AG04450 (cell line): ENCODE results near the gene KCNK7. TPM values are rescaled to one million over a fixed set of nuclear protein-coding genes. Genes with fewer than 3 reads are reported as not detected.

ENCODE experiments used
- CTCF ChIA-PET: fragments of 300-600, 350-600 bp; formaldehyde crosslinking; extraction: SDS; loops from one replicate; lab custom pipeline; 2022; ENCODE audit warnings: antibody characterized with exemption, inconsistent platforms; lab: Charles Lee
- POLR2A ChIA-PET: fragments of 350-600 bp; formaldehyde crosslinking; extraction: SDS; loops from one replicate; lab custom pipeline; 2021; ENCODE audit warnings: antibody characterized with exemption, inconsistent platforms; lab: Yijun Ruan, JAX
- DNase-seq: peaks from one replicate; pipeline ENCODE4 v3.0.0-alpha.2; 2011; ENCODE audit warnings: low read depth, low spot score
- H3K27ac ChIP-seq: one replicate; pipeline ENCODE4 v1.5.1; 2012; ENCODE audit warnings: low read depth, low read length, control low read depth
- H3K27me3 ChIP-seq: one replicate; pipeline ENCODE4 v1.6.0; 2012; ENCODE audit warnings: low read length; ENCODE audit not compliant: control insufficient read depth, insufficient read depth
- H3K4me3 ChIP-seq: 2 replicates; pipeline ENCODE4 v1.5.1; 2011; ENCODE audit warnings: mild to moderate bottlenecking, low read depth, low read length, control low read depth
- H3K9me3 ChIP-seq: 2 replicates; pipeline ENCODE4 v1.5.1; 2012; ENCODE audit warnings: low read length; ENCODE audit not compliant: control insufficient read depth, insufficient read depth
- polyA plus RNA-seq: library from polyadenylated mRNA; depleted of rRNA; stranded (reverse); fragments of >200 nt; gene quantifications from 2 replicates; pipeline ENCODE4 v1.2.3, GENCODE V29; 2011
- TF ChIP-seq, protein P1 (sequence below): IDR thresholded peaks from 2 replicates; pipeline ENCODE4 v1.5.1; 2011; ENCODE audit warnings: low read depth, low read length, control low read depth, inconsistent platforms

Gene KCNK7
- polyA plus RNA-seq, 1 experiment = not detected

GRCh38 chr11:65590240-65590738, 5.3 kb downstream of the KCNK7 start:
- no peaks in the 10 kb centered on the region for H3K27me3 ChIP-seq
- DNase-seq = peak; percentile 57
- H3K27ac ChIP-seq = no peak overlapping the region
- CTCF ChIA-PET = interaction anchor here (1.0 to 1.5 kb wide), 3 partner anchors 12 to 50 kb away, joined by 3 to 5 read pairs (median 5); no protein-coding TSS in a partner anchor
- TF ChIP-seq, protein P1, sequence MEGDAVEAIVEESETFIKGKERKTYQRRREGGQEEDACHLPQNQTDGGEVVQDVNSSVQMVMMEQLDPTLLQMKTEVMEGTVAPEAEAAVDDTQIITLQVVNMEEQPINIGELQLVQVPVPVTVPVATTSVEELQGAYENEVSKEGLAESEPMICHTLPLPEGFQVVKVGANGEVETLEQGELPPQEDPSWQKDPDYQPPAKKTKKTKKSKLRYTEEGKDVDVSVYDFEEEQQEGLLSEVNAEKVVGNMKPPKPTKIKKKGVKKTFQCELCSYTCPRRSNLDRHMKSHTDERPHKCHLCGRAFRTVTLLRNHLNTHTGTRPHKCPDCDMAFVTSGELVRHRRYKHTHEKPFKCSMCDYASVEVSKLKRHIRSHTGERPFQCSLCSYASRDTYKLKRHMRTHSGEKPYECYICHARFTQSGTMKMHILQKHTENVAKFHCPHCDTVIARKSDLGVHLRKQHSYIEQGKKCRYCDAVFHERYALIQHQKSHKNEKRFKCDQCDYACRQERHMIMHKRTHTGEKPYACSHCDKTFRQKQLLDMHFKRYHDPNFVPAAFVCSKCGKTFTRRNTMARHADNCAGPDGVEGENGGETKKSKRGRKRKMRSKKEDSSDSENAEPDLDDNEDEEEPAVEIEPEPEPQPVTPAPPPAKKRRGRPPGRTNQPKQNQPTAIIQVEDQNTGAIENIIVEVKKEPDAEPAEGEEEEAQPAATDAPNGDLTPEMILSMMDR = no peak
- no peak overlapping the region for H3K4me3 ChIP-seq
- POLR2A ChIA-PET = interaction anchor here (0.7 to 1.1 kb wide), 2 partner anchors 63 to 177 kb away, joined by 3 to 4 read pairs; no protein-coding TSS in a partner anchor
- no peaks in the 10 kb centered on the region for H3K9me3 ChIP-seq

- no peak overlapping the region for H3K27ac ChIP-seq
- ChIA-PET POLR2A (interaction anchor here (0.7 to 1.1 kb wide), 2 partner anchors 64 to 177 kb away, joined by 3 to 4 read pairs; no protein-coding TSS in a partner anchor), CTCF (interaction anchor here (1.0 to 1.5 kb wide), 3 partner anchors 12 to 49 kb away, joined by 3 to 5 read pairs (median 5); no protein-coding TSS in a partner anchor)
- H3K27me3 ChIP-seq = no peaks in the 10 kb centered on the region
- DNase-seq = no peak
- TF ChIP-seq, protein P1 = no peak
- no peak overlapping the region for H3K4me3 ChIP-seq
- no peaks in the 10 kb centered on the region for H3K9me3 ChIP-seq
These were observed 6.0 kb downstream of the KCNK7 start for GRCh38 chr11:65589444-65590239.

DNA sequence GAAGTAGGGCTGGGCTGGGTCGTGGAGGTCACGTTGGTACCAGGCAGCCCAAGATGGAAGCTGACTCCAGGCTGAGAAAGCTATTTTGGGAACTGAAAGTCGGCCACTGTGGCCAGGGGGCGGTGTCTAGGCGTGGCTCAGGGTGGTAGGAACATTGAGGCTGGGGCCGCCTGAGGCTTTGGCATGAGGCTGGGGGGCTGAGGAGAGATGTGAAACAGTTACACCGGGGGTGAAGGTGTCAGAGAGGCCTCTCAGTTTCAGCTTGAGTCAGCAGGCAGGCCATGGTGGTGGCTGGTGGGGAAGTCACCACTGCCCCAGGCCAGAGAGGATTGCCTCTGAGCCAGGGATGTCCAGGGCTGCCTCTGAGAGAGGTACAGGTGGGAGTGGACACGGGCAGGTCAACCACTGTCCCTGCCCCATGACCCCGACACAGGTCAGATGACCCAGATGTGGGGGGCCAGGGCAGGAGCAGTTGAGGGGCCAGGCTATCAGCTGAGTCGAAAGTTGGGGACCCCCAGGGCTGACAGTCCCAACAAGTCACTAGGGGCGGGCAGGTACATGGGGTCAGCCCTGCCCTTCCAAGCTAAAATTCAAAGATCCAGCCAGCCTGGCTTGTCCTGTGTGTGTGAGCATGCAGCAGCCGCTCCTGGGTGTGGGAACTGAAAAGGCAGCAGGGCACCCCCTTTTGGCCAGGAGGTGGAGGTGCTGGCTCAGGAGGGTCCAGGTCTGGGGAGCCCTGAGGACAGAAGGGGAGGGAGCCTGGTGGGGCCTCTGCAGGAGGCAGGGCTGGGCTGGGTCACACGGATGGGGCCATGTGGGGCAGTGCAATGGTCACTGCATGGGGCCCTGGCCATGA, 7.2 kb downstream of the KCNK7 start:
- Histone ChIP-seq H3K9me3 (no peaks in the 10 kb centered on the region), H3K4me3 (no peak overlapping the region), H3K27ac (no peak overlapping the region), H3K27me3 (no peaks in the 10 kb centered on the region)
- CTCF ChIA-PET = interaction anchor here (0.5 to 0.6 kb wide), 2 partner anchors 16 to 229 kb away, joined by 5 read pairs; partner anchors contain the start of gene FAM89B
- DNase-seq = no peak
- TF ChIP-seq, protein P1 = peak; percentile 47
- POLR2A ChIA-PET = interaction anchor here (1.3 kb wide), 1 partner anchor 48 kb away, joined by 4 read pairs; no protein-coding TSS in a partner anchor

DNA sequence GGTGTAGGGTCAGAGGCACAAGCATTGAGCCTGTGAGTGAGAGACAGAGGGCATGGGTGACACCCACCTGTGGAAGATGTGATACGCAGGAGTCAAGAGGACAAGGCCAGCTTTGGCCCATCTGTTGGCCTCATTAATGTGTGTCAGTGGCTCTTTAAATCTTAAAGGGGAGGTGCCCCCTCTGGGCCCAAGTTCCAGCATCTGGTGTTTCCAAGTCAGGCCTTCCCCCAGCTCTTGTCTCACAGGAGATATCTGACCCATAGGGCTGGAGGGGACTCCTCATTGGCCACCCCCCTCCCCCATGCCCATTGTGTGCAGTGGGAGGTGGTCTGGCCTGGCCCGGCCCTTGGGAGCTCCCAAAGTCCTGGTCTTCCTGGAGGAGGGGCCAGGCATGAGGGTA, 8.9 kb downstream of the KCNK7 start:
- H3K27me3 ChIP-seq = no peaks in the 10 kb centered on the region
- no peak for DNase-seq
- ChIA-PET CTCF (interaction anchor here (1.1 to 1.2 kb wide), 2 partner anchors 45 to 171 kb away, joined by 3 to 5 read pairs; no protein-coding TSS in a partner anchor), POLR2A (interaction anchor here (0.8 to 1.1 kb wide), 2 partner anchors 78 to 164 kb away, joined by 3 to 6 read pairs; partner anchors contain the start of gene NEAT1)
- no peaks in the 10 kb centered on the region for H3K9me3 ChIP-seq
- TF ChIP-seq, protein P1 = no peak
- no peak overlapping the region for H3K4me3 ChIP-seq
- H3K27ac ChIP-seq = no peak overlapping the region
